ENCODE measurements around the gene BCL7C. TPM values are rescaled to one million over a fixed set of nuclear protein-coding genes. Genes with fewer than 3 reads are reported as not detected.

The BCL7C gene
- total and polyA plus RNA-seq, 2 of the 13 experiments (the other 11 are each of a cell fraction or from before 2014, with no cell fraction given): 17.7 to 33.8 TPM

DNA sequence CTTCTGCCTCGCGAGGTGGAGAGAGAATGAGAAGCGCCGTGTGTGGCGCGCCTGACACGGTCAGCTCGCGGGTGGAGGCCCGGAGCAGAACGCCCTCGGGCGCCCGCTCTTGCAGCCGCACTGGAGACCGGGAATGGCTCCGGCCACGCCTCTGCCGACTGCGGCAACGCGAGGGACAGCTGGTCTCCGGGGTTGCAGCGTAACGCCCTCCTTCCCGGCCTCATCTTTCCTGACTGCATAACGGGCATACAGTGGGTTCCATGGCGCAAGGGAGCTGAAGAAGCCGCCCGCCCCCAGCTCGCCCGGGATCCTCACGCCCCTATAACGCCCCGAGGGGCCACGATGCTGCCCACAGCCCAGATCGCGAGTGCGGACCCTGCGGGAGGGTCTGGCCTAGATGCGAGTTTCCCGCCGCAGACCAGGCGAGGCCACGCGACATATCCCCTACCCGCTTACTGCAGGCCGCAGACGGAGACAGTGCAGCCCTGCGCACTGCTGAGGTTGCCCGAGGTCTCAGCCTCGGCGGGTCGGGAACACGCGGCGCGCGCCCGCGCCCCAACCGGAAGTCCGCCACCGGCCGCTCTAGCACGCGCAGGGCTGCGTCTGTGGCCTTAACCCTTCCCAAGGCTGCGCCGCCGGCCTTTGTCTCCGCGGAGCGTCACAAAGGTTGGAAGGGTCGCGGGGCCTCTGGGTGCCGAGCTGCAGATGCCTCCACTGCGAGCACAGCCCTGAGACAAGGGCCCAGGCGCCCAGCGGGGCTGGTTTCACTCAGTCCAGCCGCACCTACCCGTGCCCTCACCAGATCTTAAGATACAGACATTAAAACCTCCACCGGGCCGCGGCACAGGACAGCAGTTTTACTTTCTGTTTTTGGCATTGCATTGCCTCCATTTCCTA, 18.8 kb downstream of the BCL7C start (continued):
- TF ChIP-seq, protein P1, sequence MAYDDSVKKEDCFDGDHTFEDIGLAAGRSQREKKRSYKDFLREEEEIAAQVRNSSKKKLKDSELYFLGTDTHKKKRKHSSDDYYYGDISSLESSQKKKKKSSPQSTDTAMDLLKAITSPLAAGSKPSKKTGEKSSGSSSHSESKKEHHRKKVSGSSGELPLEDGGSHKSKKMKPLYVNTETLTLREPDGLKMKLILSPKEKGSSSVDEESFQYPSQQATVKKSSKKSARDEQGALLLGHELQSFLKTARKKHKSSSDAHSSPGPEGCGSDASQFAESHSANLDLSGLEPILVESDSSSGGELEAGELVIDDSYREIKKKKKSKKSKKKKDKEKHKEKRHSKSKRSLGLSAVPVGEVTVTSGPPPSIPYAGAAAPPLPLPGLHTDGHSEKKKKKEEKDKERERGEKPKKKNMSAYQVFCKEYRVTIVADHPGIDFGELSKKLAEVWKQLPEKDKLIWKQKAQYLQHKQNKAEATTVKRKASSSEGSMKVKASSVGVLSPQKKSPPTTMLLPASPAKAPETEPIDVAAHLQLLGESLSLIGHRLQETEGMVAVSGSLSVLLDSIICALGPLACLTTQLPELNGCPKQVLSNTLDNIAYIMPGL (CRISPR knock-in tag; IDR thresholded peaks at IDR 0.05; ENCODE audit: borderline replicate concordance in 1 of 2, low read depth in 1 of 2): peak; percentile 99
- no peak for TF ChIP-seq SOX13 (IDR thresholded peaks at IDR 0.05)
- TF ChIP-seq SOX13 (CRISPR knock-in tag; conservative IDR thresholded peaks at IDR 0.05 in 1 of 2, IDR thresholded peaks at IDR 0.05 in 1 of 2): peak; percentile 40 to 87; a peak in 2 of 4 replicates
- TF ChIP-seq, protein P2, sequence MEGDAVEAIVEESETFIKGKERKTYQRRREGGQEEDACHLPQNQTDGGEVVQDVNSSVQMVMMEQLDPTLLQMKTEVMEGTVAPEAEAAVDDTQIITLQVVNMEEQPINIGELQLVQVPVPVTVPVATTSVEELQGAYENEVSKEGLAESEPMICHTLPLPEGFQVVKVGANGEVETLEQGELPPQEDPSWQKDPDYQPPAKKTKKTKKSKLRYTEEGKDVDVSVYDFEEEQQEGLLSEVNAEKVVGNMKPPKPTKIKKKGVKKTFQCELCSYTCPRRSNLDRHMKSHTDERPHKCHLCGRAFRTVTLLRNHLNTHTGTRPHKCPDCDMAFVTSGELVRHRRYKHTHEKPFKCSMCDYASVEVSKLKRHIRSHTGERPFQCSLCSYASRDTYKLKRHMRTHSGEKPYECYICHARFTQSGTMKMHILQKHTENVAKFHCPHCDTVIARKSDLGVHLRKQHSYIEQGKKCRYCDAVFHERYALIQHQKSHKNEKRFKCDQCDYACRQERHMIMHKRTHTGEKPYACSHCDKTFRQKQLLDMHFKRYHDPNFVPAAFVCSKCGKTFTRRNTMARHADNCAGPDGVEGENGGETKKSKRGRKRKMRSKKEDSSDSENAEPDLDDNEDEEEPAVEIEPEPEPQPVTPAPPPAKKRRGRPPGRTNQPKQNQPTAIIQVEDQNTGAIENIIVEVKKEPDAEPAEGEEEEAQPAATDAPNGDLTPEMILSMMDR (CRISPR knock-in tag; IDR thresholded peaks at IDR 0.05): peak; percentile 45
- TF ChIP-seq, protein P3, sequence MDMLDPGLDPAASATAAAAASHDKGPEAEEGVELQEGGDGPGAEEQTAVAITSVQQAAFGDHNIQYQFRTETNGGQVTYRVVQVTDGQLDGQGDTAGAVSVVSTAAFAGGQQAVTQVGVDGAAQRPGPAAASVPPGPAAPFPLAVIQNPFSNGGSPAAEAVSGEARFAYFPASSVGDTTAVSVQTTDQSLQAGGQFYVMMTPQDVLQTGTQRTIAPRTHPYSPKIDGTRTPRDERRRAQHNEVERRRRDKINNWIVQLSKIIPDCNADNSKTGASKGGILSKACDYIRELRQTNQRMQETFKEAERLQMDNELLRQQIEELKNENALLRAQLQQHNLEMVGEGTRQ (IDR thresholded peaks at IDR 0.05; ENCODE audit: low read depth, low read length): no peak
- TF ChIP-seq, protein P3 (CRISPR knock-in tag; IDR thresholded peaks at IDR 0.05; ENCODE audit: borderline replicate concordance): peak; percentile 67; the same call in 1 of the 2 replicates
- TF ChIP-seq ARID2 (CRISPR knock-in tag; IDR thresholded peaks at IDR 0.05; ENCODE audit: borderline replicate concordance): no peak
- TF ChIP-seq, protein P4, sequence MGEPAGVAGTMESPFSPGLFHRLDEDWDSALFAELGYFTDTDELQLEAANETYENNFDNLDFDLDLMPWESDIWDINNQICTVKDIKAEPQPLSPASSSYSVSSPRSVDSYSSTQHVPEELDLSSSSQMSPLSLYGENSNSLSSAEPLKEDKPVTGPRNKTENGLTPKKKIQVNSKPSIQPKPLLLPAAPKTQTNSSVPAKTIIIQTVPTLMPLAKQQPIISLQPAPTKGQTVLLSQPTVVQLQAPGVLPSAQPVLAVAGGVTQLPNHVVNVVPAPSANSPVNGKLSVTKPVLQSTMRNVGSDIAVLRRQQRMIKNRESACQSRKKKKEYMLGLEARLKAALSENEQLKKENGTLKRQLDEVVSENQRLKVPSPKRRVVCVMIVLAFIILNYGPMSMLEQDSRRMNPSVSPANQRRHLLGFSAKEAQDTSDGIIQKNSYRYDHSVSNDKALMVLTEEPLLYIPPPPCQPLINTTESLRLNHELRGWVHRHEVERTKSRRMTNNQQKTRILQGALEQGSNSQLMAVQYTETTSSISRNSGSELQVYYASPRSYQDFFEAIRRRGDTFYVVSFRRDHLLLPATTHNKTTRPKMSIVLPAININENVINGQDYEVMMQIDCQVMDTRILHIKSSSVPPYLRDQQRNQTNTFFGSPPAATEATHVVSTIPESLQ (CRISPR knock-in tag; conservative IDR thresholded peaks at IDR 0.05): no peak; the same call in 1 of the 2 replicates
- no peak for TF ChIP-seq SMAD3 (CRISPR knock-in tag; IDR thresholded peaks at IDR 0.05)
- peak; percentile 98 for TF ChIP-seq ZNF749 (CRISPR knock-in tag; IDR thresholded peaks at IDR 0.05; ENCODE audit: borderline replicate concordance)
- TF ChIP-seq ZFP41 (CRISPR knock-in tag; IDR thresholded peaks at IDR 0.05; ENCODE audit: borderline replicate concordance): peak; percentile 97; the same call in 1 of the 2 replicates
- peak; percentile 86; the same call in 1 of the 2 replicates for TF ChIP-seq ZNF333 (CRISPR knock-in tag; IDR thresholded peaks at IDR 0.05; ENCODE audit: borderline replicate concordance)
- TF ChIP-seq, protein P5, sequence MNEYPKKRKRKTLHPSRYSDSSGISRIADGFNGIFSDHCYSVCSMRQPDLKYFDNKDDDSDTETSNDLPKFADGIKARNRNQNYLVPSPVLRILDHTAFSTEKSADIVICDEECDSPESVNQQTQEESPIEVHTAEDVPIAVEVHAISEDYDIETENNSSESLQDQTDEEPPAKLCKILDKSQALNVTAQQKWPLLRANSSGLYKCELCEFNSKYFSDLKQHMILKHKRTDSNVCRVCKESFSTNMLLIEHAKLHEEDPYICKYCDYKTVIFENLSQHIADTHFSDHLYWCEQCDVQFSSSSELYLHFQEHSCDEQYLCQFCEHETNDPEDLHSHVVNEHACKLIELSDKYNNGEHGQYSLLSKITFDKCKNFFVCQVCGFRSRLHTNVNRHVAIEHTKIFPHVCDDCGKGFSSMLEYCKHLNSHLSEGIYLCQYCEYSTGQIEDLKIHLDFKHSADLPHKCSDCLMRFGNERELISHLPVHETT (CRISPR knock-in tag; conservative IDR thresholded peaks at IDR 0.05): peak; percentile 97
- no peak for TF ChIP-seq SRSF9 (IDR thresholded peaks at IDR 0.05; ENCODE audit: borderline replicate concordance, insufficient read depth, low read depth, low read length, poor library complexity, severe bottlenecking)

Measured in HepG2 (cell line).